KBM-7 (cell line): ENCODE data around the gene STRN.
"Not testable (repeated sequence)": the region's sequence is repeated elsewhere in the genome, so short reads cannot be mapped to it uniquely, and the experiment has no call there.

ENCODE experiments used
- DNase-seq: peaks from one replicate; pipeline ENCODE4 v3.0.0-alpha.2; 2015
- in situ Hi-C: fragments of 300-500 bp; cut with MboI; formaldehyde crosslinking; loops from 2 replicates; pipeline ENCODE4 v1.14.3; 2020; ENCODE audit warnings: low sequenced_read_pairs, low pct_unique_long_range_greater_than_20kb, mixed read lengths

STRN gene

DNA sequence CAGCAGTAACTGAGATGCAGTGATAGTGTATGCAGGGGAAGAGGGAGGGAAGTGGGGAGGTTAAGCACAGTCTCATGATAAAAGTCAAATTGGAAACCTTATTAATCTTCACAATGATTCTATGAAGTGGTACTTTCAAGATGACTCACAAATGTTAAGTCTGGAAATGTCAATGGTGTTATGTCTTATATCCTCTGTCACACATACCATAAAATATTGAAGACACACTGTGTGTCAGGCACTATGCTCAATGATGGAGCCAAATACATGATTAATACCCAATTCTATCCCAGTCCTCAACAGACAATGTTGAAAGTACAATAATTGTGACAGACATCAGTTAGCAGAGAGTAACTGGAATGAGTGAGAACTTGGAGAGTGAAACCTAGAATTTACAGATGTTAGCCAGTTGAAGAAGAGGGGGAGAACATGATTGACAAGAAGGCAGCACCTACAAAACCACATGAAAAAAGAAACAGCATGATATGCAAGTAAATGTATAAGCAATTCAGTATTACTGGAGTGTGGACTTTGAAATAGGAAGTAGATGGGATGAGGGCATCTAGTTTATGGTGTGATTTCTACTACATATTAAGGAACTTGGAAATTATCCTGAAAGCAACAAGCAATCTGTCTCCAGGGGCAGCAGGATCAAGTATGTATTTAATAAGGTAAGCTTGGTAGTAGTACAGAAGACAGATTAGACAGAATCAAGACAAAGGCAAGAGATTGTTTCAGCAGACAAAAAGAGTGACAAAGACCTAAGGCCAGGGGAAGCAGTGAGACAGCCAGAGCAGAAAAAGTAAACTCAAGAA, 107.6 kb downstream of the STRN start:
- in situ Hi-C loops: no loop called here
- DNase-seq: no peak

DNA sequence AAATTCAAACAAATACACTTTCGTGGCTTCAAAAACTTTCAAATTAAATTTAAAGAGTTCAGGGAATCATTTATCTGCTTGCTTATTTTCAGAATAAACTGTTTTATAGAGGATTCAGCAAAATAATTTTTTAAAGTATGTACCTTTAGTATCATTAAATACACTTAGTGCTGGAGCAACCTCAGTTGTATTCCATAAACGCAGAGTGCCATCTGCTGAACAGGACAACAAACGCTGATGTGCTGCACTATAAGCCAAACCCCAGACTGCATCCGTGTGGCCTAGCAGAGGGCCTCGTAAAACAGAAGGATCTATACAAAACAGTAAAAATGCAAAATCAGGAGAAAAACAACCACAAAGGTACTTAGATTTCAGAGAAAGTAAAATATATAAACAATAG, 108.6 kb downstream of the STRN start:
- in situ Hi-C loops: no loop called here
- no peak for DNase-seq

- DNase-seq: no peak
- in situ Hi-C loops: no loop called here
Measured at GRCh38 chr2:36855429-36855828, 110.9 kb downstream of the STRN start.

DNA sequence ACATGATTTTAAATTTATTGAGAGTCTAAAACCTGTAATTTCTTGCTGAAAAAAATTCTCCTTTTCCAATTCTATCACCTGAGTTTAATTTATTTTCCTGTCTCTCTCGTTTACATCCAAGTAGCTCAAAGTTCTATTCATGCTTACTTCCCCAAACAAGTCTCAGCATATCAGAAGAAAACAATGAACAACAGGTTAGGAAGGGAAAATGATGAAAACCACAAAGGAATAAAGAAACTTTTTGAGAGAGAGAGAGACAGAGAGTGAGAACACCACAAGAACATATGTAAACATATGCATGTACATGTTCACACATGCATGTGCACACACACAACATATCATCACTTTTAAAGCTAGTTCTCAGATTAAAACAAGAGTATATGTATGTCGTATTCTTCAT, 112.1 kb downstream of the STRN start:
- no peak for DNase-seq
- in situ Hi-C loops: no loop called here

DNA sequence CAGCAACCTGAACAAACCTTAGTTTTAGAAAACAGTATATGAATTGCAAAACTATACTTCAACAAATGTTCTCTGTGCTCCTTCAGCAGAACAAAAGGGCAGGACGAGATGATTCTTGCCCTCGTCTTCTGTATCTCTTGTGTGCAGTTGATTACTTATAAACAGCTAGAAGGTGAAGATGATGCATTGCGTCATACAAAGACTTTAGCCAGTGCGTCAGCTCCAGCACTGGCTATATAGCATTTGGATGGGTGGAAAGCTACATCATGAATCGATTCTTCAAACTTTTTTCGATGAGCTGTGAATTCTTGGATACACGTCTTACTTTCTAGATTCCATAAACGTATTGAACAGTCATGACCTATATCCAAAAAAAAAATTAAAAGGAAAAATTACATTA, 117.1 kb downstream of the STRN start:
- in situ Hi-C loops: no loop called here
- DNase-seq: no peak

DNA sequence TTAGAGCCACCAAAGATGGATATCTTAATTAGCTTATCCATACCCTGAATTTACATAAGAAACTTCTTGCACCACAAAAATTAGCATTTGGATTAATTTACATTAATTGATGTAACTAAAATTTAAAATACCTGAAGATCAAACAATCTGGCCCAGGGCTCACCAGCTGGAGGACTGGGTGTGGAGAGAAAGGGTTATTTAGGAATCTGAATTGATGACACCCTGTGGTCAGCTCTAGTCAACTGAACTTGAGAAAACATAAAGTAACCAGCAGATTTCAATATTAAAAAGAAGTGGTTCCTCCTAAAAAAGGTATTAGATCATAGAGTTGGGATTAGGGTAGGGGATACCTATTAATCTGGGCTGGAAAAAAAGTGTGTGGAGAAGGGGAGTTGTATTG, 122.5 kb downstream of the STRN start:
- in situ Hi-C loops: no loop called here
- DNase-seq: no peak

- DNase-seq: no peak
- in situ Hi-C loops: no loop called here
Measured at GRCh38 chr2:36839976-36840617, 126.2 kb downstream of the STRN start.

DNA sequence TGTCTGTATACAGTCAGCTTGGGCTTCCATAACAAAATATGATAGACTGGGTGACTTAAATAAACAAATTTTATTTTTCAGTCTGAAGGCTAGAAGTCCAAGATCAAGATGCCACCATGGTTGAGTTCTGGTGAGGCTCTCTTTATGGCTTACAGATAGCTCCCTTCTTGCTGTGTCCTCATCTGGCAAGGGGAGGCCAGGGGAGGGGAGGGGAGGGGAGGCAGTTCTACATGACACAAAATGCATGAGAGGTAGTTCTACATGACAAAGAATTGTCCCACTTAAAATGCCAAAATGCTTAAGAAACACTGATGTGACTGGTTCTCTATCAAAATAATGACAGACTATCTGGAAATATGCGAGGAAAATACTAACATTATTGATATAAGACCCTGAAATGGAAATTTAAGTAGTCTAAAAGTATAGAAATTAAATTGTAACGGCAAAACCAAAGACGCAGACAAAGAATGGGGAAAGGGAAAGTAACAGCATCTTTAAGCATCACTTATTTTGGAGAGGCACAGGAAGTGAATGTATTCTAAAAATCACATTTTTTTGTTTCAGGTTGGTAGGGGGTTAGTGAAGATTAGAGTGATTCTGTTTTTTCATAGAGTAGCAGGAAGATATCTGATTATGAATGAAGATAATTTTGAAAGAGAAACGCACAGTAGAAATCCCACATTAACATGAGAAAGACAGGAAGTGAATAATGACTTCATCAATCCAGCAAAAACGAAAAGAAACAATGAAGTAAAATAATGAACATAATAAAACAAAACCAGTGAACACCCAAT, 131.4 kb downstream of the STRN start:
- no peak for DNase-seq
- in situ Hi-C loops: no loop called here

GRCh38 chr2:36834203-36834602, 132.1 kb downstream of the STRN start:
- no peak for DNase-seq
- in situ Hi-C loops: no loop called here

GRCh38 chr2:36831185-36831584, 135.2 kb downstream of the STRN start:
- in situ Hi-C loops: no loop called here
- DNase-seq: no peak

DNA sequence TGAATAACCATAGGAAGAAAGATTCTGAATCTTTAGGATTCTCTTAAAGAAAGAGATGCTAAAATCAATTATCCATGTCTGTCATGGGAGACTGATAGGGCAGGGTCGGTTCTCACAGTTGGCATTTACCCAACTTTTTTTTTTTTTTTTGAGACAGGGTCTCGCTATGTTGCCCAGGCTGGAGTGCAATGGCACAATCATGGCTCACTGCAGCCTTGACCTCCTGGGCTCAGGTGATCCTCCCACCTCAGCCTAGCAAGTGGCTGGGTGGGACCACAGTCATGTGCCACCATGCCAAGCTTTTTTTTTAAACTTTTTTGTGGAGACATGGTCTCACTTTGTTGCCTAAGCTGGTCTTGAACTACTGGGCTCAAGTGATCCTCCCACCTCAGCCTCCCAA, 141.7 kb downstream of the STRN start:
- DNase-seq, in situ Hi-C loops: not testable (repeated sequence)

GRCh38 chr2:36824273-36824672, 142.1 kb downstream of the STRN start:
- DNase-seq: no peak
- in situ Hi-C loops: no loop called here

DNA sequence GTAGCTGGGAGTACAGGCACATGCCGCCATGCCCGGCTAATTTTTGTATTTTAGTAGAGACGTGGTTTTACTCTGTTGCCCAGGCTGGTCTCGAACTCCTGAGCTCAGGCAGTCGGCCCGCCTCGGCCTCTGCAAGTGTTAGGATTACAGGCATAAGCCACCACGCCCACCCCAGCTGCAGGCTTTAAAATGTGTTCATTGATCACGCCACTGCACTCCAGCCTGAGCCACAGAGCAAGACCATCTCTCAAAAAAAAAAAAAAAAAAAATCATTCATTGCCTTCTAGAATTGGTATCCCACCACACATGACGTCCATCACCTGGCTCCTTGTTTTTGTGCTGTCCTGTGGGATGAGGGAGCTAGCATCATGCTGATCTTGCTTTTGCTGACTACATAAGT, 142.5 kb downstream of the STRN start:
- in situ Hi-C loops: no loop called here
- DNase-seq: no peak

DNA sequence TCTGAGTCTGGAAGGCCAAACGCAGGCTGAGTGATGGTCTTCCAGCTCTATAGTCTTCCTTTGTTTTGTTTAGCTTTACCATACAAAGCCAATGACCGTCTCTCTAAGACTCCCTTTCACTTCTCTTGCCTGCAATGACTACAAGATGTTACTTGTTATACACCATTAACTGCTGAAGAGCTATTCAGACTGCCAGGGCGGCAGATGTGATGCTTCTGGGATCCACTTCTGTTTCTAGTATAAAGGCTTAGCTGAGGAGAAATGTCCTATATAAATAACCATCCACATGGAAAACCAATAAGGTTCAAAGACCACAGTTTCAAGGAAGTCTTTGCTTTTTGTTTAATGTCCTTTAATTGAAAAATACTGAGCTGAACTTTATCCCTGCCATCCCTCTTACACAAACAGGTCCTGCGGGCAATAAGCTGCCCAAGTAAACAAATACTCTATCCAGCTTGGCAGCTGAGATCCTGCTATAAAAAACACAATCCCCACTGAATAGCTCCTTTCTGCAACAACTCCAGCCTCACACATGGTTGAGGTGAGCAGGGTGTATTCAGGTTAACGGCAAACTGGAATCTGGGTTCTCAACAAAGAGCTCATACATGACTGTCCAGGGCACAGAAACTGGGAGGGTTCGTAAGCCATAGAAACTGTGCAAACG, 145.3 kb downstream of the STRN start:
- in situ Hi-C loops: no loop called here
- no peak for DNase-seq

GRCh38 chr2:36819095-36819711, 147.1 kb downstream of the STRN start:
- no peak for DNase-seq
- in situ Hi-C loops: no loop called here

GRCh38 chr2:36818542-36818941, 147.8 kb downstream of the STRN start:
- no peak for DNase-seq
- in situ Hi-C loops: no loop called here

- in situ Hi-C loops: no loop called here
- no peak for DNase-seq
Measured at GRCh38 chr2:36812196-36812595, 154.1 kb downstream of the STRN start.

- no peak for DNase-seq
- in situ Hi-C loops: no loop called here
Measured at GRCh38 chr2:36811071-36811470, 155.3 kb downstream of the STRN start.

- in situ Hi-C loops: no loop called here
- DNase-seq: no peak
Measured at GRCh38 chr2:36809069-36809445, 157.3 kb downstream of the STRN start.
